ENCODE measurements around the gene MEPCE.
"Not testable (repeated sequence)": the region's sequence is repeated elsewhere in the genome, so short reads cannot be mapped to it uniquely, and the experiment has no call there.

The MEPCE gene, protein sequence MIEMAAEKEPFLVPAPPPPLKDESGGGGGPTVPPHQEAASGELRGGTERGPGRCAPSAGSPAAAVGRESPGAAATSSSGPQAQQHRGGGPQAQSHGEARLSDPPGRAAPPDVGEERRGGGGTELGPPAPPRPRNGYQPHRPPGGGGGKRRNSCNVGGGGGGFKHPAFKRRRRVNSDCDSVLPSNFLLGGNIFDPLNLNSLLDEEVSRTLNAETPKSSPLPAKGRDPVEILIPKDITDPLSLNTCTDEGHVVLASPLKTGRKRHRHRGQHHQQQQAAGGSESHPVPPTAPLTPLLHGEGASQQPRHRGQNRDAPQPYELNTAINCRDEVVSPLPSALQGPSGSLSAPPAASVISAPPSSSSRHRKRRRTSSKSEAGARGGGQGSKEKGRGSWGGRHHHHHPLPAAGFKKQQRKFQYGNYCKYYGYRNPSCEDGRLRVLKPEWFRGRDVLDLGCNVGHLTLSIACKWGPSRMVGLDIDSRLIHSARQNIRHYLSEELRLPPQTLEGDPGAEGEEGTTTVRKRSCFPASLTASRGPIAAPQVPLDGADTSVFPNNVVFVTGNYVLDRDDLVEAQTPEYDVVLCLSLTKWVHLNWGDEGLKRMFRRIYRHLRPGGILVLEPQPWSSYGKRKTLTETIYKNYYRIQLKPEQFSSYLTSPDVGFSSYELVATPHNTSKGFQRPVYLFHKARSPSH

DNA sequence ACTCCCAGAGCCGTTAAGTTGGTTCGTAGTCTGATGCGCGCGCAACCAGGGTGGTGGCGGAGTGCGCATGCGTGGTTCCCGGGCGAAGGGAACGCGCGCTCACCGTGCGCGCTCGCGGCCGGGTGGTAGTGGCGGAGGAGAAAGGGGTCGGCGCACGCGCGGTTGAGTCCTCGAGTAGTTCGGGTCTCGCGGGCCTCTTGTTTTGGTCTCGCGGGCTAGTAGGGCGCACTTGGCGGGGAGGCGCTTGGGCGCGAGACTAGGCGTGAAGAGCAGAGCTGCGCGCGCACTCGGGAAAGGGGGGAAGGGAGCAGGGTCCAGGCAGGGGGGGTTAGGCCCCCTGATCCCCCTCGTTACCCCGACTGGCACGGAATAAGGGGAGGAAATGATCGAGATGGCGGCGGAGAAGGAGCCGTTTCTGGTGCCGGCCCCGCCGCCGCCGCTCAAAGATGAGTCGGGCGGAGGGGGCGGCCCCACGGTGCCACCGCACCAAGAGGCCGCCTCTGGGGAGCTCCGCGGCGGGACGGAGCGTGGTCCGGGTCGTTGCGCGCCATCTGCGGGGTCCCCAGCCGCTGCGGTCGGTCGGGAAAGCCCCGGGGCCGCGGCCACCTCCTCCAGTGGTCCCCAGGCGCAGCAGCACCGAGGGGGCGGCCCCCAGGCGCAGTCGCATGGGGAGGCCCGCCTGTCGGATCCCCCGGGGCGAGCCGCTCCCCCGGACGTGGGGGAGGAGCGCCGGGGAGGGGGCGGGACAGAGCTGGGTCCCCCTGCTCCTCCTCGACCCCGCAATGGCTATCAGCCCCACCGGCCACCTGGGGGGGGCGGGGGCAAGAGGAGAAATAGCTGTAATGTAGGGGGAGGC, at the start of gene MEPCE:
Gene MEPCE, plus strand, starts transcription at position 195 of the 856 bp plus-strand sequence. Its CDS starts 188 bp downstream, at position 383.
- DNase-seq, result peak; percentile 96

DNA sequence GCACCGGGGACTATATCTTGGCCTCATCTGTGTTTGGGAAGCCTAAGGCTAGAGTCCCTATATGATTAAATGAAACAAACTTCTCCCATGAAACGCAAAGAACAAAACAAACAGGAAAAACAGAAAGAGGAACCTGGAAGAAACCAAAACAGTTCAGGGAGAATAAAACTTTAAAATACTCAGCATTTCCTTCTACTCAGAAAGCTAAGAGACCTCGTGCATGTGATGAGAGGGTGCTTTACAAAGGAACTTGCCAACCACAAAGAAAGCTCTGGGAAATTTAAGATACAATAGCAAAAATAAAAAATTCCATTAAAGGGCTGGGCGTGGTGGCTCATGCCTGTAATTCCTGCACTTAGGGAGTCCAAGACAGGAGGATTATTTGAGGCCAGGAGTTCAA, 49.4 kb upstream of the MEPCE start:
- DNase-seq, result no peak

DNA sequence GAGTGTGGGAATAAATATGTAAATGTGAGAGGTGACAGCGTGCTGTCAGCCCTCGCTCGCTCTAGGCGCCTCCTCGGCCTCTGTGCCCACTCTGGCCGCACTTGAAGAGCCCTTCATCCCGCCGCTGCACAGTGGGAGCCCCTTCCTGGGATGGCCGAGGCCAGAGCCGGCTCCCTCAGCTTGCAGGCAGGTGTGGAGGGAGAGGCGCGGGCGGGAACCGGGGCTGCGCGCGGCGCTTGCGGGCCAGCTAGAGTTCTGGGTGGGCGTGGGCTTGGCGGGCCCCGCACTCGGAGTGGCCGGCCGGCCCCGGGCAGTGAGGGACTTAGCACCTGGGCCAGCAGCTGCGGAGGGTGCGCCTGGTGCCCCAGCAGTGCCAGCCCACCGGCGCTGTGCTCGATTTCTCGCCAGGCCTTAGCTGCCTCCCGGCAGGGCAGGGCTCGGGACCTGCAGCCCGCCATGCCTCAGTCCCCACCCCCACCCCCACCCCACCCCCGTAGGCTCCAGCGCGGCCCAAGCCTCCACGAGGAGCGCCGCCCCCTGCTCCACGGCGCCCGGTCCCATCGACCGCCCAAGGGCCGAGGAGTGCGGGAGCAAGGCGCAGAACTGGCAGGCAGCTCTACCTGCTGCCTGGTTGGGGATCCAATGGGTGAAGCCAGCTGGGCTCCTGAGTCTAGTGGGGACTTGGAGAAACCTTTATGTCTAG, 47.9 kb upstream of the MEPCE start:
- DNase-seq, result not testable (repeated sequence)

DNA sequence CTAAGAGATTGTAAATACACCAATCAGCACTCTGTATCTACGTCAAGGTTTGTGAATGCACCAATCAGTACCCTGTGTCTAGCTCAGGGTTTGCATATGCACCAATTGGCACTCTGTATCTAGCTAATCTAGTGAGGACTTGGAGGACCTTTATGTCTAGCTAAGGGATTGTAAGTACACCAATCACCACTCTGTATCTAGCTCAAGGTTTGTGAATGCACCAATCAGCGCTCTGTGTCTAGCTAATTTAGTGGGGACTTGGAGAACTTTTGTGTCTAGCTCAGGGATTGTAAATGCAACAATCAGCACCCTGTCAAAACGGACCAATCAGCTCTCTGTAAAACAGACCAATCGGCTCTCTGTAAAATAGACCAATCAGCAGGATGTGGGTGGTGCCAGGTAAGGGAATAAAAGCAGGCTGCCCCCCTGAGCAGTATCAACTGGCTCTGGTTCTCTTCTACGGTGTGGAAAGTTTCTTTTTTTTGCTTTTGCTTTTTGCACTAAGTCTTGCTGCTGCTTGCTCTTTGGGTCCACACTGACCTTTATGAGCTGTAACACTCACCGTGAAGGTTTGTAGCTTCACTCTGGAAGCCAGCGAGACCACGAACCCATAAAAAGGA, 47.3 kb upstream of the MEPCE start:
- DNase-seq, result not testable (repeated sequence)

DNA sequence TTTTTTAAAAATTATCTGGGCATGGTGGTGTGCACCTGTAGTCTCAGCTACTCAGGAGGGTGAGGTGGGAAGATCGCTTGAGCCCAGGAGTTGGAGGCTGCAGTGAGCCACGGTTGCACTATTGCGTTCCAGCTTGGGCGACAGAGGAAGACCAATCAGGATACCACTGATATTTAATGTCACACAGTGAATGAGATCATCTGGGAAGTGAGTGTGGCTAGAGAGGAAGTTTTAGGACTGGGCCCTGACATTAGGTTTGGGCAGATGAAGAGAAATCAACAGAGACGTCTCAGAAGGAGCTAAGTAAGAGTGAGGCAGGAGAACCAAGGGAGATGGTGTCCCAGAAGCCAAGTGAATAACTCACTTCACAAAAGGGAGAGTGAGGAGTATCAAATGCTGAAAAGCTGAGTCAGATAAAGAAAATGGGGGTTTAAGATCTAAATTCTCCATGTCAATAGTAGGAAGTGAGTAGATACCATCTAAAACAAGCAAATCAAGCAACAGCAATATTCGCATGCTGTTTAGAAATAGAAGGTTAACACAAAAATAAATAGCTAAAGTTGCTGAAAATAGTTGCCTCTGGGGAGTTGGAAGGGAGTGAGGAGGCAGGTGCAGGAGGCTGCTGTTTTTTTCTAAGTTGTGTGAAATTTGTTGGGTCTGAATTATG, 44.9 kb upstream of the MEPCE start:
- DNase-seq, result no peak

DNA sequence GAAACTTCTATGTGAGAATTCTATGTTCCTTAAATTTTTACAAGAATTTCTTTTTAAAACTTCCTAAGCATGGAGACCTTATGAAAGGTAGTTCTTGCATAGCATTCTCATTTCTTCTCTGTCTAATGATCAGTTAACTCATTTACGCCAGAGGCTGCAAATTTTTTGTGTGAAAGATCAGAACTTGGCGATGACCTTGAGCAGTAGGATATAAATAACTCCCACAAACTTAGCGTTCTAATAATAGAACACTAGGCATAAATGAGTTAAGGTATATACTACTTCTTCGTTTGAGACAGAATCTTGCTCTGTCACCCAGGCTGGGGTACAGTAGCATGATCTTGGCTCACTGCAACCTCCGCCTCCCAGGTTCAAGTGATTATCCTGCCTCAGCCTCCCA, 42.7 kb upstream of the MEPCE start:
- no peak for DNase-seq

DNA sequence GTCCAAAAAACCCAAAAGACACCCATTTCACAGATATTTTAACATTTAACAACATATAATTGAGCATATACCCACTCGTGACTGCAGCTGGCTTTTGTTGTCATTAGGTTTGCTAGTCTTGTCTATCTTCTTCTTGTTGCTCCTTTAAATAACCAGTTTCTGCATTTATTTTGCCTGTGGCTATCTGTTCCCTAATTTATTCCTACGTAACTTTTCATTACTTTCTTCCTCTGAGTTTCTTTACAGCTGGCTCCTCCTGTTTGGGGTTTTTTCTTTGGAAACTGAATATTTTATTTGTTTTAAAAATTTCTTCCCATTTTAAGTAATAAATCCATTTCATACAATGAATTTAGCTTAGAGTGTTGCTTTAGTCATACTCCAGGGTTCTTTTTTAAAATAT, 41.9 kb upstream of the MEPCE start:
- no peak for DNase-seq

DNA sequence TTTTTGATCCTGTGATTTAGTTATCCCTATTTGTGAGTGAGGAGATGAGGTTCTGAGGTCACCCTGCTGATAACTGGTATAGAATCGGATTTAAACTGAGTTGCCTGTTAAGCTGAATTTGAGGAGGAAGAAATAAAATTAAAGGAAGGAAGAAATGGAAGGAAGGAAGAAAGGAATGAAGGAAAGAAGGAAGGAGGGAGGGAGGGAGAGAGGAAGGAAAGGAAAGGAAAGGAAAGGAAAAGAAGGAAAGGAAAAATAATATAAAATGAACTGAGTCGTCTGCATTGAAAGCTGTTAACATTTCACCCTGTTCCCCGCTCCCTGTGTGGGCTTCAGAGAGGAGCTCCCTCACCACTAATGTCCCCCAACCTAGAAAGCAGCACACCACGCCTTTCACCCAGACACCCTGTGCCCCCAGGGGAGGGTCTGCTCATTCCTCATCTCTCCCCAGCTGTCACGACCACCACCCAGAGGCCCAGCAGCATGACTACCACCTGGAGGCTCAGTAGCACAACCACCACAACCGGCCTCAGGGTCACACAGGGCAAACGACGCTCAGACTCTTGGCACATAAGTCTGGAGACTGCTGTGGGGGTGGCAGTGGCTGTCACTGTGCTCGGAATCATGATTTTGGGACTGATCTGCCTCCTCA, 40.1 kb upstream of the MEPCE start:
- DNase-seq, result no peak

DNA sequence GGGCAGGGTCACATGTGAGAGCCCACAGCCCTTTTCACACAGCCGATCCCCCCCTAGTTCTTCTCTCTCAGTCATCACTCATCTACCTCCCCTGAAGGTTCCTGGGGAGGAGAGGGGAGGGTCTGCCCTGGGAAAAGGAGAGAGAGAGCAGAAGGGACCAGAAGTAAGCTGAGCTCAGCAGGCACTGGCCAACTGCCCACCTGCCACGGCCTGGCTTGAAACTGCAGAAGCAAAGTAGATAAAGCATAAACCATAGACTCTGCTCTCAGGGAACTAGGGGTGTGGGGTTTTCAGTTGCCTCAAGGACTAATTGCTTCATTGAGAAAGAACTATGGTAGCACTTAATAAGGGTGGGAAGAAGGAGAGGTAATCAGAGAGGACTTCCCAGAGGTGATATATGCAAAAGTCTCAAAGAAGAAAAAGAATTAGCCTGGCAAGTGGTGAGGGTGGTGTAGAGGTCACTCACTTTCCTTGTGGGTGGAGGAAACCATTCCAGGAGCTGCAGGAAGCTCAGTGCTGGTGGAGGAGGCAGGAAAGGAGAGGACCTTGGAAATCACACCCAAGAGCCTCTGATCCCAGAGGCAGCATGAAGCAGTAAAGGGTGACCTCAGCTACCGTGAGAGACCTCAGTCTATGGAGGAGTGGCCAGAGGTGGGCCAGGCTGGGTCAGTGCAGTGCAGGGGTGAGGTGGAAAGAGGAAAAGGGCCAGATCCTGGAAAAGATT, 39.2 kb upstream of the MEPCE start:
- no peak for DNase-seq

DNA sequence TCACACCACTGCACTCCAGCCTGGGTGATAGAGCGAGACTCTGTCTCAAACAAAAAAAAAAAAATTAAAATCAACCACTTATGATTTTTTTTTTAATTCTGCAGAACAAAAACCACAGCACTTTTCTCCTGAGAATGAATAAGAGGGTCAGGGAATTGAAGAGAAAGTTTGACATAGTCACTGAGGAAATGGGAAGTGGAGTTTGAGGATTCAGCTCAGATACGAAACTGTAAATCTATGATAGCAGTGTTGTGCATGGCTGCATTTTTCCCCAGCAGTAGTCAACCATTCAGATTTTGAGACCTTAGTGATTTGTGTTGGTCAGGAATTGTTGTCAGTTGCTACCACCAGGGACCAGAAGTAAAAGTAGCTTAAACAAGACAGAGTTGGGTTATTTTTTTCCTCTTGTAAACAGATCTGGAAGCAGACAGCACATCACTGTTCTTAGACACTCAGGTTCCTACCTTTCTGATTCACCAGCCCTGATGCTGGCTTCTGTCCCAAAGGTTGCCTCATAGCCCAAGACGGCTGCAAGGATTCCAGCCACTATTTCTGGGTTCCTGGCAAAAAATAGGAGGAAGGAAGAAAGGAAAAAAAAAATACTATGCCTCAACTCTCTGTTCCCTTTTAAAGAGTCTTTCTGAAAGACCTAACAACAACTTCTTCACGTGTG, 36.3 kb upstream of the MEPCE start:
- DNase-seq, result no peak

DNA sequence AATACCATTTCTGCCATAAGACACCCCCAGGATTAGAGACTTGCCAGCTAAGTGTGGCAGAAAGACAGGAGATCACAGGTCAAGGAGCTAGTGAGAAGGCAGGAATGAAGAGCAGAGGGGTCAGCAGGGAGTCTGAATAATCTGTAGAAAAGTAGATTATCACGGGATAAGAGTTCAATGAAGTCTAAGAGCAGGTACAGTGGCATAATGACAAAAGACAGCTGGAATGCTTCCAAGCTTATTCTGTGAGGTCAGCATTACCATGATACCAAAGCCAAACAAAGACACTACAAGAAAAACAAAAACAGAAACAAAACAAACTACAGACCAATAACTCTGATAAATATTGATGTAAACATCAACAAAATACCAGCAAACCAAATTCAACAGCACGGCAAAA, 35.6 kb upstream of the MEPCE start:
- no peak for DNase-seq

DNA sequence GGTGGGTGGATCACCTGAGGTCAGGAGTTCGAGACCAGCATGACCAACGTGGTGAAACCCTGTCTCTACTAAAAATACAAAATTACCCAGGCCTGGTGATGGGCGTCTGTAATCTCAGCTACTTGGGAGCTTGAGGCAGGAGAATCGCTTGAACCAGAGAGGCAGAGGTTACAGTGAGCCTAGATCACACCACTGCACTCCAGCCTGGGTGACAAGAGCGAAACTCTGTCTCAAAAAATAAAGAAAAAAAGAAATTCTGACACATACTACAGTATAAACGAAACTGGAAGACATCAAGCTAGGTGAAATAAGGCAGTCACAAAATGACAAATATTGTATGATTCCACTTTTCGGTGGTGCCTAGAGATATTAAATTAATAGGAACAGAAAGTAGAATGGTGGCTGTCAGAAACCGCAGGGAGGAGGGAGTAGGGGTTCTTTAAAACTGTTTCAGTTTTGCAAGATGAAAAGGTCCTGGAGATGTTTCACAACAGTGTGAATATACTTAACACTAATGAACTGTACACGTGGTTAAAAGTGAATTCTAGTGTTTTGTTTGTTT, 33.1 kb upstream of the MEPCE start:
- DNase-seq, result peak; percentile 72

DNA sequence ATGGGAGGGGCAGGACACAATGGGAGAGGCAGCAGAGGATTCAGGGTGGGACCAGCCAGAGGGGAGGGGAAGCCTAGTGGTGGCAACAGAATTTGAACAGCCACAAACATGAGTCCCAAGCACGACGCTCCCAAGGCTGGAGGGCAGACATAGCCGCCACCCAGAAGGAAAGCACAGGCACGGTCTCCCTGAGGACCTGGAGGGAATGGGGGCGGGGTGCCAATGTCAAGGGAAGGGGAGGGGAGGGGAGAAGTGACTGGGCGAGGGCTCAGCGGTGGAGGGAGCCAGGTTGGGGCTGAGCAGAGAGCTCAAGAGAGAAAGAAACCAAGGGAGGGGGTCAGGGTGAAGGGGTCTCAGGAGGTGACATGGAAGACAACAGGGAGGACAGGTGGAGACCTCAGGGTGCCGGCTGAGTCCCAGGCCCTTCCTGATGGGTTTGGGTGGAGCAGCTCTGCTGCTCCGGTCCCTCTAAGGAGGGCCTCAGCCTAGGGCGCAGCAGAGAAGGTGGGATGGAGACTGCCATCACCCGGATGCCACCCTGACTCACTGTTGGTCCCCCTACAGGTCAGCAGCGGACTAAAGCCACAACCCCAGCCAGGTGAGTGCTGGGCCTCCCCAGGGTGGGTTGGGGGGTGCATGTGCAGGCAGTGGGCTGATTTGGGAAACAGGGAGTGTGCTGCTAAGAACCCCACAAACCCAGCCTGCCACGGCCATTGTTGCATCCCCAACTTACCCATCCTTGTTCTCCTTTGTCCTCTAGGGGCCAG, 32.1 kb upstream of the MEPCE start:
- DNase-seq, result no peak

DNA sequence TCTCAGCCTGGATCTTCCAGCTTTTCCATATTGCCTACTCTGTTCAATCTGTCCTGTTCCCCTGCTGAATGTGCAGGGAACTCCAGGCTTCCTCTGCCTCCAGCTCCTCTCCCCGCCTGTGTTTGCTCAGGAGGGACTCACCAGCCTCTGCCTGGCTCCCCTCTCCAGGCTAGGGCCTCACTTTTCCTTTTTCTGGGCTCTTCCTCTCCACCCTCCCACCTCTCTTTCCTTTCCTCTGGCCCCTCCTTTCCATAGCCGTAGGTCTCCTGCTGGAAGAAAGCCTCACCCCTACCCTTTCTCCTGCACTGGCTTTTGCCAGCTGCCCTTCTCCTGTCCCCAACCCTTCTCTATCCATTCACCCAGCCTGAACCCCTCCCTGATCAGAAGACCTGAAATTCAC, 31.4 kb upstream of the MEPCE start:
- no peak for DNase-seq

DNA sequence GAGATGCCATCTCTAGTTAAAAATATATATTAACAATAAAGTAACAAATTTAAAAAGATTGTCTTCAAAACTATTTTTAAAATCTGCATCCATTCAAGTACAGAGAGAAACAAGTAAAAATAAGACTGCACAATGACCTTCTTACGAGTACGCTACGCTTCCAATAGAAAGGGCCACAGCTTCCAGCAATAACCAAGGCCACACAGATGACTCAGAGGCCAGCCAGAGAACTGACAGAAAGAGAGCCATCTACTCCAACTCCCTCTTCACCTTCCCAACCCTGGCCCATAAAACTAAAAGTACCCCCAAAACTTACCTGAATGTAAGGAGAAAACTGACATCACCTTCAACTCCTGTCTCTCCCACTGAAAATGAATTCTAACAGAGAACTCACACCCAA, 29.6 kb upstream of the MEPCE start:
- DNase-seq, result no peak

DNA sequence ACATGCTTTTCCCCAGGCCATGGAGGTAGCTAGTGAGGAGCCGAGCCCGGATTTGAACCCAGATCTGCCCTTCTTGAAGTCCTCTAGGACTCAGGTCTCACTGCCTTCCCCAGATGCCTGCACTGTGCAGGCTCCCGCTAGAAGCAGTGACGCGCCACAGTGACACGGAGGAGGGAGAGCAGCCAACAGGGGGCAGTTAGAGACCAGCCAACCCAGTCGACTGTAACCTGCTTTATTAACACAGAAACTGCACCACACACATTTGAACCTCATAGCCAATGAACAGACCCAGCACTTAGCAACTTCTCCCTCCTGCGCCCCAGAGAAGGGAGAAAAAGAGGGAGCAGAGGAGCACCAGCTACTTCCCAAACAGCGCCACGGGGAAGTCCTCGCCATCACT, 29.0 kb upstream of the MEPCE start:
- peak; percentile 11 for DNase-seq

DNA sequence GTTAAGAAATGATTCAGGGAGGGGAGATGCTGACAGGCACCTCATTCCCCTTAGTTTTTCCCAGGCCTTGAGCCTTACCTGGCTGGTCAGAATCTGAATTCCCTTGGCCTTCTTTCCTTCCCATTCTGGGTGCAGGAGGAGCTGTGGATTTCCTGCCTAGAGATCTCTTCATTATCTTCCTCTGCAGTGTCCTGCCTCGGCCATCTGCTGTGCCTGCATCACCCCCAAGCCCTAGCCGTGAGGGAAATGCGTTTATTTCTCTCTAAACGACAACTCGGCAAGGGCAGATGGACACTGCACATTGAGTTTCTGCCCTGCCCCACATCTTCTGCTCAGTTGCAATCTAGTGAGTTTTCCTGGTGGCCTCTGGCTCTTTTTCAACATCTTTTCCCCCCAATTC, 27.8 kb upstream of the MEPCE start:
- no peak for DNase-seq

DNA sequence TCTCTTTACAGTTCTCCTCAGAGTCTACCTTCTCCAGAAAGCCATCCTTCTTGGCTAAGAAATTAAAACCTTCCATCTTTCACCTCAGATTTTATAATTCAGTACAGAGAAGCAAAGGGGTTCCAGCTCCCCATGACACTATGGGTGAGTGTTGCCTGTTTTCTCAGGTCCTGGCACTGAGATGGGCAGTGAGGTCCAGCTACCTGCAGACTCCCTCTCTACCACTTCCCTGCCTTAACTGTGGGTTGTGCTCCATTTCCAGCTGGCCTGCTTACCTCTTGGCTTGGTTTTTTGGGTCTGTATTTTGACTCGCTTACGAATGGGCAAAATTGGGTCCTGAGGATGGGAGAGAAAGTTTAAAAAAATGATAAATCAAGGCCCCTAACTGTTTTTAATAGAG, 27.4 kb upstream of the MEPCE start:
- DNase-seq, result no peak

DNA sequence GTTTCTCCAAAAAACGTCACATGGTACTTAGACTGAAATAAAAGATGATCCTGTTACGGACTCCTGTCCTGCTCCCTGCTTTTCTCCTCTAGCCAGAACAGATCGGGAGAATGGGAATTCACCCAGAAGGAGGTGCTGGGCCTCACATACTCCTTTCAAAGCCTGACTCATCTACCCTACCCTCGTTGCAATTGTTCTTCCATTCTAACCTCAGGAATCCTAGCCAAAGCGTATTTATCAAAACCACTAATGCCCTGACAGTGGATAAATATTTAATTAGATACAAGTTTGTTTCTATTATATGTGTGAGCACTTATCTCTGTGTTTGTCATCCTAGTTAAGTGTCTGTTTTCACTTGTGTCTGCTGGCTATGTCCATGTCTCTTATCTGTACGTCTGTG, 22.9 kb upstream of the MEPCE start:
- no peak for DNase-seq
